Brain microvascular endothelial cell (primary cell): ENCODE measurements around the gene PKN1.

Experiments
- DNase-seq: peaks from one replicate; pipeline ENCODE4 v3.0.0-alpha.2; 2020
- H3K27ac ChIP-seq: fragments of 250-450 bp; sonication (Bioruptor Pico); 2 replicates; pipeline ENCODE4 v1.5.1; 2020; ENCODE audit warnings: mild to moderate bottlenecking, moderate library complexity
- H3K27me3 ChIP-seq: fragments of 250-450 bp; sonication (Bioruptor Pico); replicated peaks from 2 replicates; pipeline ENCODE4 v1.5.1; 2020; ENCODE audit warnings: mild to moderate bottlenecking
- H3K36me3 ChIP-seq: fragments of 250-450 bp; sonication (Bioruptor Pico); replicated peaks from 2 replicates; pipeline ENCODE4 v1.5.1; 2020; ENCODE audit warnings: mild to moderate bottlenecking
- H3K4me3 ChIP-seq: 2 replicates; pipeline ENCODE4 v1.5.1; 2011; ENCODE audit warnings: low read depth, mild to moderate bottlenecking, control low read depth, low read length, moderate library complexity
- in situ Hi-C: cut with HindIII; loops from 2 replicates; pipeline ENCODE4 v1.10.0; 2017; ENCODE audit warnings: low sequenced_read_pairs, low pct_ligation_motif_present
- TF ChIP-seq, protein P1 (sequence below): IDR thresholded peaks from 2 replicates; pipeline ENCODE4 v1.5.1; 2011; ENCODE audit warnings: low read depth, mild to moderate bottlenecking, moderate library complexity, low read length, control low read depth, inconsistent platforms; ENCODE audit errors: missing control alignments

The PKN1 gene

DNA sequence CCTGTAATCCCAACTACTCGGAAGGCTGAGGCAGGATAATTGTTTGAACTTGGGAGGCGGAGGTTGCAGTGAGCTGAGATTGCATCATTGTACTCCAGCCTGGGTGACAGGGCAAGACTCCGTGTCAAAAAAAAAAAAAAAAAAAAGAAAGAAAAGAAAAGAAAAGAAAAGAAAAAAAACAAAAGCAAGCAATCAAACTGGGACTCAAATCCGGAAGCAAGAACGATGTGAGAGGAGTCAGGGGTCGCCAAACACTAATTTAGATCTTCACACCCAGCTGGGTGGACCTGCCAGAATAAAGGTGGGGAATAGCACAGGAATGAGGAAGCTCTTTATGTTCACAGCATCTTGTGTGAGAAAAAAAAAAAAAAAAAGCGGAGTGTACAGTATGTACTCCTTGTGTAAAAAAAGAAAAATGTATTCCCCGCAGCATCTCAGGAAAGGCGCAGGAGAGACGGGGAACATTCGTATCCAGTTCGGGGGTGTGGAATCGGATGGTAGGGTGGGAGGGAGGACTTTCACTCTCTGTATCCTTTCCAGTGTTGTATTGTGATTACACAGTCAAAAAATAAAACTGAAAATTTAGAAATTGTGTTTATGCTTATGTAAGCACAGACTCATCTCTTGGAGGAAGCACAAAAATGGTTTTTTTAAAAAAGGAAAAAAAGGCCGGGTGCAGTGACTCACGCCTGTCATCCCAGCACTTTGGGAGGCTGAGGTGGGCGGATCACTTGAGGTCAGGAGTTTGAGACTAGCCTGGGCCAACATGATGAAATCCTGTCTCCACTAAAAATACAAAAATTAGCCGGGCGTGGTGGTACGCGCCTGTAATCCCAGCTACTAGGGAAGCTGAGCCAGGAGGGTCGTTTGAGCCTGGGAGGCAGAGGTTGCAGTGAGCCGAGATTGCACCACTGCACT lies 77.5 kb downstream of the PKN1 start:
- Histone ChIP-seq H3K36me3 (peaks cover 15% of the 10 kb centered on the region), H3K27me3 (no peaks in the 10 kb centered on the region), H3K27ac (peak overlapping the region; percentile 48), H3K4me3 (no peak overlapping the region)
- DNase-seq: peak; percentile 88
- TF ChIP-seq, protein P1, sequence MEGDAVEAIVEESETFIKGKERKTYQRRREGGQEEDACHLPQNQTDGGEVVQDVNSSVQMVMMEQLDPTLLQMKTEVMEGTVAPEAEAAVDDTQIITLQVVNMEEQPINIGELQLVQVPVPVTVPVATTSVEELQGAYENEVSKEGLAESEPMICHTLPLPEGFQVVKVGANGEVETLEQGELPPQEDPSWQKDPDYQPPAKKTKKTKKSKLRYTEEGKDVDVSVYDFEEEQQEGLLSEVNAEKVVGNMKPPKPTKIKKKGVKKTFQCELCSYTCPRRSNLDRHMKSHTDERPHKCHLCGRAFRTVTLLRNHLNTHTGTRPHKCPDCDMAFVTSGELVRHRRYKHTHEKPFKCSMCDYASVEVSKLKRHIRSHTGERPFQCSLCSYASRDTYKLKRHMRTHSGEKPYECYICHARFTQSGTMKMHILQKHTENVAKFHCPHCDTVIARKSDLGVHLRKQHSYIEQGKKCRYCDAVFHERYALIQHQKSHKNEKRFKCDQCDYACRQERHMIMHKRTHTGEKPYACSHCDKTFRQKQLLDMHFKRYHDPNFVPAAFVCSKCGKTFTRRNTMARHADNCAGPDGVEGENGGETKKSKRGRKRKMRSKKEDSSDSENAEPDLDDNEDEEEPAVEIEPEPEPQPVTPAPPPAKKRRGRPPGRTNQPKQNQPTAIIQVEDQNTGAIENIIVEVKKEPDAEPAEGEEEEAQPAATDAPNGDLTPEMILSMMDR: no peak
- in situ Hi-C loops: no loop called here

DNA sequence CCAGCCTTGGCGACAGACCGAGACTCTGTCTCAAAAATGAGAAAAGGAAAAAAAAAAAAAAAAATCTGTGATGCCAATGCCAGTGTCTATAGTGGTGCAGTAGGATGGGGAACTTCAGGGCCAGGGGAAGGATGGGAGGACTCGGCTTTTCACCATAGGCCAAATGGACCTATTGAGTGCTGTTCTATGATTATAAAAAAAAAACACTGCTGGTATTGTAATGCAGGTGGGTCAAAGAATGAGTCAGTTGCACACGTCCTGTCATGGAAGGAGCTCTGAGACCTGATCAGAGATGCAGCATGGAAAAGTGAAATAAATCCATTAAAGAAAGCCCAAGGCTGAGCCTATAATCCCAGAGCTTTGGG lies 78.1 kb downstream of the PKN1 start:
- H3K27ac ChIP-seq: peak overlapping the region; percentile 48
- in situ Hi-C loops: no loop called here
- DNase-seq: no peak
- TF ChIP-seq, protein P1: no peak
- H3K36me3 ChIP-seq: peaks cover 21% of the 10 kb centered on the region
- no peaks in the 10 kb centered on the region for H3K27me3 ChIP-seq
- H3K4me3 ChIP-seq: no peak overlapping the region

DNA sequence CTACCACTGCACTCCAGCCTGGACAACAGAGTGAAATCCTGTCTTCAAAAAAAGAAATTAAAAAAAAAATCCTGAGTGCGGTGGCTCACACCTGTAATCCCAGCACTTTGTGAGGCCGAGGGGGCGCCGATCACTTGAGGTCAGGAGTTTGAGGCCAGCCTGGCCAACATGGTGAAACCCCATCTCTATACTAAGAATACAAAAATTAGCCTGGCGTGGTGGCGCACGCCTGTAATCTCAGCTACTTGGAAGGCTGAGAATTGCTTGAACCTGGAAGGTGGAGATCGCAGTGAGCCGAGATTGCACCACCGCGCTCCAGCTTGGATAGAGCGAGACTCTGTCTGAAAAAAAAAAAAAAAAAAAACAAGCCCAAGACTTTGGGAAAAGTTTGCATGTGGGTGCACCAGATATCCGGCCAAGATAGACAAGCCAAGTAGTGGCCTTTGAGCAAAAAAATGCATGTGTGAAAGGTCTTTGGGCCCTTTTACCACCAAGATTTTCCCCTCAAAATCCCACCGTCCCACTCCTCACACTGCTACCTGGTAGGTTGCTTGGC lies 79.4 kb downstream of the PKN1 start:
- TF ChIP-seq, protein P1: no peak

DNA sequence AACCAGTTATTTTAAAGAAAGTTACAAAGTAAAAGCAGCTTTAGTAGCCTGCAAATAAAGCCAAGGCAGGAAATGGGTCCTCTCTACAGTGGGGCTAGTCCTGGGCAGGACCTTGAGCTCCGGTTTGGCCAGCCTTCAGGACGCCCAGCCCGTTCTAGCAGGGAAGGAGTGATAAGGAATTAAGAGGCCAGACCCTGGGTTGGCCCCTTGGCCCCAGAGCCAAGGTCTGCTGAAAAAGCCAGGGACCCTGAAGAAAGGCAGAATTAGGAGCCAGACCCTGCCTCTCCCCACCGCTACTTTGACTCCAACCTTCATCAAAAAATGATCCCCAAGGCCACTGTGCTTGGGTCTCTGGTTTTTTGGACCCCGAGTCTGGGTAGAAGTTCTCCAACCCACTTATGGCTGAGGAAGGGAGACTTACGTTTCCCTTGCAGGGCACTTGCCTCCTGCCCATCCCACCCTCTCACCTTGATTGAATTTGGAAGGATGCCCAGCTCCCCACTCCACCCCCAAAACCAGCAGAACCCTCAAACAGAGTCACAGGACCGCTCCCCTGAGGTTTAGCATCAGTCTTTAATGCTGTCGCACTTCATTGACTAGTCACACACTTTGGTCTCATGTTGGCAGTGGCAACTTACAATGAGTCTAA lies 81.2 kb downstream of the PKN1 start:
- peaks cover 28% of the 10 kb centered on the region for H3K36me3 ChIP-seq
- no peak overlapping the region for H3K4me3 ChIP-seq
- TF ChIP-seq, protein P1: no peak
- DNase-seq: no peak
- H3K27ac ChIP-seq: no peak overlapping the region
- no peaks in the 10 kb centered on the region for H3K27me3 ChIP-seq
- in situ Hi-C loops: no loop called here

More for the DNA sequence above, 79.4 kb downstream of the PKN1 start:
- peaks cover 28% of the 10 kb centered on the region for H3K36me3 ChIP-seq
- no peak for DNase-seq
- no peak overlapping the region for H3K4me3 ChIP-seq
- in situ Hi-C loops: no loop called here
- no peaks in the 10 kb centered on the region for H3K27me3 ChIP-seq
- H3K27ac ChIP-seq: no peak overlapping the region

DNA sequence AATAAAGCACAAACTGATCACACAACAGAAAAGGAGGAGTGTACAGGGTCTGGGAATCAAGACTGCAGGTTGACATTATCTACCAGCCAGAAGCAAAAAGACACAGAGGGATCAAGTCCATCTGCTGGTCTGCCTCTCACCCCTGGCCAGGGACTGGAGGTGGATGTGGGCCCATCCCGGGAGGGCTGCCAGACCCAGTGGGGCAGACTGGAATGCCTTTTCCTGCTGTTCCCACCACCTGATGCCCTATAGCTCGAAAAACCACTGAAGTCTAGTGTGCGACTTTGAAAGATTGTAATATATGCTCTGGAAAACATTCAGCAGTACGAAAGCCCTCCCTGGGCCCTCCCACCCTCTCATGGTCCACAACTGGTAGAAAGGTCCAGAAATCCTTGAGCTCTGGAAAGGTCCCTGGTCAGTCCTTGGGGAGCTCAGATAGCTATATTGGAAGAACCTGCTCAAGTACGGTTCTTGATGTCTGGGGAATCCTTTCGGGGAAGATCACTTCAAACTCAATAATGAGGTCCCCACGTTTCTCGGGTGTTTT lies 82.5 kb downstream of the PKN1 start:
- H3K27me3 ChIP-seq: no peaks in the 10 kb centered on the region
- H3K27ac ChIP-seq: no peak overlapping the region
- in situ Hi-C loops: no loop called here
- H3K36me3 ChIP-seq: peaks cover 28% of the 10 kb centered on the region
- no peak for DNase-seq
- no peak overlapping the region for H3K4me3 ChIP-seq
- TF ChIP-seq, protein P1: no peak
